Rectal smooth muscle tissue (tissue), 1 donor: ENCODE results near the gene VPS11.

Experiments used
- H3K27ac ChIP-seq: one replicate; pipeline ENCODE4 v1.7.0; 2013; ENCODE audit warnings: low read depth, low read length, inconsistent platforms
- H3K27me3 ChIP-seq: one replicate; pipeline ENCODE4 v1.7.0; 2013; ENCODE audit warnings: low read length; ENCODE audit not compliant: control insufficient read depth, insufficient read depth
- H3K36me3 ChIP-seq: one replicate; pipeline ENCODE4 v1.7.0; 2013; ENCODE audit warnings: low read length; ENCODE audit not compliant: control insufficient read depth, insufficient read depth
- H3K4me1 ChIP-seq: one replicate; pipeline ENCODE4 v1.7.0; 2013; ENCODE audit warnings: low read length; ENCODE audit not compliant: control insufficient read depth, insufficient read depth
- H3K4me3 ChIP-seq: one replicate; pipeline ENCODE4 v1.7.0; 2013; ENCODE audit warnings: low read length
- H3K9ac ChIP-seq: one replicate; pipeline ENCODE4 v1.7.0; 2013; ENCODE audit warnings: low read length

Gene VPS11

GRCh38 chr11:119091178-119091577 is 23.6 kb downstream of the VPS11 start:
- Histone ChIP-seq H3K4me3 (no peak overlapping the region), H3K4me1 (peaks cover 14% of the 10 kb centered on the region), H3K27ac (no peak overlapping the region), H3K9ac (no peak overlapping the region), H3K36me3 (peaks cover 8% of the 10 kb centered on the region), H3K27me3 (no peaks in the 10 kb centered on the region)

- H3K36me3 ChIP-seq, result peaks cover 13% of the 10 kb centered on the region
- no peak overlapping the region for H3K4me3 ChIP-seq
- peaks cover 14% of the 10 kb centered on the region for H3K4me1 ChIP-seq
- no peaks in the 10 kb centered on the region for H3K27me3 ChIP-seq
- H3K9ac ChIP-seq, result no peak overlapping the region
- no peak overlapping the region for H3K27ac ChIP-seq
These were observed 24.6 kb downstream of the VPS11 start for GRCh38 chr11:119091966-119092879.

- Histone ChIP-seq H3K9ac (no peak overlapping the region), H3K27ac (peak overlapping the region; percentile 89), H3K27me3 (no peaks in the 10 kb centered on the region), H3K4me3 (peak overlapping the region; percentile 96), H3K4me1 (peaks cover 14% of the 10 kb centered on the region), H3K36me3 (peaks cover 21% of the 10 kb centered on the region)
These were observed 25.5 kb downstream of the VPS11 start for GRCh38 chr11:119092880-119093842.

- Histone ChIP-seq H3K27ac (peak overlapping the region; percentile 89), H3K9ac (peak overlapping the region; percentile 63), H3K27me3 (no peaks in the 10 kb centered on the region), H3K36me3 (peaks cover 21% of the 10 kb centered on the region), H3K4me3 (peak overlapping the region; percentile 96), H3K4me1 (peaks cover 14% of the 10 kb centered on the region)
These were observed 26.6 kb downstream of the VPS11 start for GRCh38 chr11:119093942-119094815.

- H3K36me3 ChIP-seq, result peaks cover 21% of the 10 kb centered on the region
- peak overlapping the region; percentile 71 for H3K9ac ChIP-seq
- H3K27me3 ChIP-seq, result no peaks in the 10 kb centered on the region
- H3K4me1 ChIP-seq, result peaks cover 14% of the 10 kb centered on the region
- peak overlapping the region; percentile 96 for H3K4me3 ChIP-seq
- H3K27ac ChIP-seq, result peak overlapping the region; percentile 89
These were observed 27.1 kb downstream of the VPS11 start for GRCh38 chr11:119094816-119095065.

- Histone ChIP-seq H3K27me3 (no peaks in the 10 kb centered on the region), H3K36me3 (peaks cover 21% of the 10 kb centered on the region), H3K4me1 (peaks cover 15% of the 10 kb centered on the region), H3K4me3 (peak overlapping the region; percentile 96), H3K9ac (peak overlapping the region; percentile 71), H3K27ac (peak overlapping the region; percentile 89)
These were observed 27.7 kb downstream of the VPS11 start for GRCh38 chr11:119095066-119095880.

- no peaks in the 10 kb centered on the region for H3K27me3 ChIP-seq
- no peak overlapping the region for H3K9ac ChIP-seq
- H3K4me1 ChIP-seq, result peaks cover 18% of the 10 kb centered on the region
- no peak overlapping the region for H3K27ac ChIP-seq
- H3K36me3 ChIP-seq, result peaks cover 13% of the 10 kb centered on the region
- H3K4me3 ChIP-seq, result no peak overlapping the region
These were observed 32.1 kb downstream of the VPS11 start for GRCh38 chr11:119099711-119100110.

GRCh38 chr11:119100246-119100970 is 32.8 kb downstream of the VPS11 start:
- no peaks in the 10 kb centered on the region for H3K27me3 ChIP-seq
- peak overlapping the region; percentile 89 for H3K4me3 ChIP-seq
- peak overlapping the region; percentile 85 for H3K9ac ChIP-seq
- no peak overlapping the region for H3K27ac ChIP-seq
- H3K4me1 ChIP-seq, result peaks cover 18% of the 10 kb centered on the region
- peaks cover 13% of the 10 kb centered on the region for H3K36me3 ChIP-seq

GRCh38 chr11:119100994-119101758 is 33.6 kb downstream of the VPS11 start:
- Histone ChIP-seq H3K27ac (peak overlapping the region; percentile 97), H3K36me3 (peaks cover 13% of the 10 kb centered on the region), H3K4me3 (peak overlapping the region; percentile 89), H3K27me3 (no peaks in the 10 kb centered on the region), H3K4me1 (peaks cover 17% of the 10 kb centered on the region), H3K9ac (peak overlapping the region; percentile 85)

GRCh38 chr11:119101759-119102423 is 34.3 kb downstream of the VPS11 start, which contains the start of gene DPAGT1:
Gene DPAGT1 (minus strand): TSS chr11:119101853. CDS start chr11:119101655, 198 bp downstream.
- Histone ChIP-seq H3K36me3 (peaks cover 11% of the 10 kb centered on the region), H3K27me3 (no peaks in the 10 kb centered on the region), H3K4me1 (peaks cover 23% of the 10 kb centered on the region), H3K4me3 (peak within 1 kb of the TSS; percentile 89), H3K27ac (peak within 1 kb of the TSS; percentile 97), H3K9ac (peak within 1 kb of the TSS; percentile 85)
